Ovary (tissue), 9 donors: Measurements from ENCODE around the gene HK1. TPM values are rescaled to one million over a fixed set of nuclear protein-coding genes. Genes with fewer than 3 reads are reported as not detected.
"Not testable (repeated sequence)": the region's sequence is repeated elsewhere in the genome, so short reads cannot be mapped to it uniquely, and the experiment has no call there.

Source experiments
- DNase-seq, 5 donors: peaks; one replicate each; pipeline ENCODE4 v3.0.0-alpha.2; 2019 to 2020
- H3K27ac ChIP-seq, 2 donors: fragments of 200-600 bp; one replicate each; pipeline versions ENCODE4 v1.5.1 to v1.8.0; 2019 to 2022
- H3K27me3 ChIP-seq: fragments of 200-600 bp; one replicate; pipeline ENCODE4 v1.8.0; 2022
- H3K36me3 ChIP-seq: fragments of 200-600 bp; sonication (generic); one replicate; pipeline ENCODE4 v1.5.1; 2019
- H3K4me1 ChIP-seq: one replicate; pipeline ENCODE4 v1.8.1; 2013; ENCODE audit warnings: mild to moderate bottlenecking, moderate library complexity; ENCODE audit not compliant: insufficient read depth
- H3K4me3 ChIP-seq: fragments of 200-600 bp; sonication (generic); one replicate; pipeline ENCODE4 v1.5.1; 2017
- H3K9me3 ChIP-seq, 2 donors: fragments of 200-600 bp in 1 of 2; sonication (generic) in 1 of 2; one replicate each; pipeline versions ENCODE4 v1.5.1 to v1.8.1; 2013 to 2019; ENCODE audit warnings: mild to moderate bottlenecking in 1 of 2, moderate library complexity in 1 of 2
- CTCF ChIP-seq, 3 donors: fragments of 450-650 bp in 2 of 3; fragments of 200-600 bp in 1 of 3; IDR thresholded peaks; one replicate each; pipeline versions ENCODE4 v1.5.1 to v1.8.0; 2016 to 2022; ENCODE audit warnings: antibody characterized with exemption in 3 of 3, mild to moderate bottlenecking in 1 of 3
- EP300 ChIP-seq: sonication (generic); formaldehyde crosslinking; IDR thresholded peaks from one replicate; pipeline ENCODE4 v1.6.1; 2017; ENCODE audit warnings: antibody characterized with exemption
- POLR2A ChIP-seq: fragments of 450-650 bp; IDR thresholded peaks from one replicate; pipeline ENCODE4 v1.6.1; 2017; ENCODE audit warnings: antibody characterized with exemption, mild to moderate bottlenecking, moderate library complexity
- WGBS, 3 donors: extraction: QIAGEN DNeasy Blood & Tissue Kit in 1 of 3; methylation state at CpG; one replicate each; pipeline versions ENCODE4 v1.1.5 to v1.1.7; 2013 to 2017; 5-methylcytosine and 5-hydroxymethylcytosine counted together
- intact Hi-C, 4 donors: fragments of 100-400 bp; cut with DNase I; formaldehyde crosslinking; loops; one replicate each; pipeline versions ENCODE4 v1.11.0 to v1.15.1; 2022 to 2023
- polyA plus RNA-seq, 2 donors: library from polyadenylated mRNA; stranded (reverse); fragments of 200-250 nt in 1 of 2; fragments of 350-450 nt in 1 of 2; fragmentation: Illumina TruSeq in 1 of 2; extraction: RNeasy Lipid Tissue Mini Kit (QIAGEN cat#74804) in 1 of 2; gene quantifications; one replicate each; pipeline ENCODE4 v1.2.3, GENCODE V29; 2013 to 2014
- total RNA-seq, 7 donors: library from RNA; depleted of rRNA in 2 of 7; stranded (reverse); fragments of >200 nt in 2 of 7; fragmentation: NEBNext Ultra II Directional in 3 of 7; extraction: Animal tissue kit (Norgen Biotek cat#: 25700) in 3 of 7; gene quantifications; one replicate each; pipeline versions ENCODE4 v1.1.0 to v1.2.4, GENCODE V29; 2016 to 2023
- donor health status: DM: no; HTN: no; CAD: no; lungs with moderate emphysema.
- donor health status: DM: no; HTN: no; CAD: no.
- donor health status: Bipolar disorder and iron deficiency.
- donor health status: DM: yes; HTN: yes; CAD: no.
- donor health status: DM: no; HTN: no; CAD: no.
- donor health status: DM: yes; HTN: yes; CAD: no.

The HK1 gene
- total and polyA plus RNA-seq, 9 donors = 12.8 to 63.1 (median 35.8) TPM

DNA sequence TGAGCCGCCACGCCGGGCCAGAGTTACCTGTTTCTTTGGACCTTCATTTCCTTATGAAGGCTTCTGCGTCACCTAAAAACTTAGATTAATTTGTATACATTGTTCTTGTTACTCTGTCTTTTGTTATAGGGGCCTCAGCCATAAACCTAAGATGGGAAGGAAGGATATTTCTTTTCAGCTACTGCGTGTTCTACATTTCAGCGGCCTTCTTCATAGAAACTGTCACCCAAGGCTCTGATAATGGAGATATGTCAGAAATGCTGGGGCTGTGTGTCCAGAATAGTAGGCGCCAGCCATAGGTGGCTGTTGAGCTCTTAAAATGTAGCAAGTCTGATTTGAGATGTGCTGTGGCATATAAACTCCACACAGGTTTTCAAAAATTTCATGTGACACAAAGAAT lies 52.9 kb downstream of the HK1 start:
- intact Hi-C loops = no loop called here
- no peak overlapping the region for H3K4me3 ChIP-seq
- H3K36me3 ChIP-seq = no peaks in the 10 kb centered on the region
- no peaks in the 10 kb centered on the region for H3K9me3 ChIP-seq
- H3K27me3 ChIP-seq = no peaks in the 10 kb centered on the region
- H3K4me1 ChIP-seq = peaks cover 18% of the 10 kb centered on the region
- DNase-seq = no peak
- no peak overlapping the region for H3K27ac ChIP-seq
- TF ChIP-seq CTCF (IDR thresholded peaks at IDR 0.05) (no peak), POLR2A (no peak), EP300 (no peak)
- WGBS, 3 donors = 94 to 96% (median 95%) methylated on average over 7 of the region's 7 CpGs

DNA sequence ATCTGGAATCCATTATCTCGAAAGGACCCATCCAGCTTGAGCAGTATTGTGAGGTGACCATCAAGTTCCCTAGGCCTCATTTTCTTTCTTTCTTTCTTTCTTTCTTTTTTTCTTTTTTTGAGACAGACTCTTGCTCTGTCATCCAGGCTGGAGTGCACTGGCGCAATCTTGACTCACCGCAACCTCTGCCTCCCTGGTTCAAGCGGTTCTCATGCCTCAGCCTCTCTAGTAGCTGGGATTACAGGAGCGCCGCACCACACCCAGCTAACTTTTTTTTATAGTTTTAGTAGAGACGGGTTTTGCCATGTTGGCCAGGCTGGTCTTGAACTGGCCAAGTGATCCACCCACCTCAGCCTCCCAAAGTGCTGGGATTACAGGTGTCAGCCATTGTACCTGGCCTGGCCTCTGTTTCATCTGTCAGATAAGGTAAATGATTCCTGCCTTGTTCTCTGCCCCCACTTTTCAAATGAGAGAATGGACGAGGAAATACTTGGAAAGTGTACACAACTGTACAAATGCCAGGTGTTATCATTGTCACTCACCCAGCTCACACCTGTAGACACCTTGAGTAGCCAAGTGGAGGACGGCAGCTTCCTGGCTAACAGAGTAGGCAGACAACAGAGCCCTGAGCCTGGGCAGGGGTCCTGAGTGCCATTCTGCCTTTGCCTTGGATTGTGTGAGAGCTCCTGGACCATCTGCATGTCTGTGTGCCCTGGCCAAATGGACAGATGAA lies 54.1 kb downstream of the HK1 start:
- H3K36me3 ChIP-seq = no peaks in the 10 kb centered on the region
- WGBS, 3 donors = 87 to 95% (median 88%) methylated on average over 9 of the region's 9 CpGs
- no peaks in the 10 kb centered on the region for H3K27me3 ChIP-seq
- H3K4me1 ChIP-seq = peaks cover 18% of the 10 kb centered on the region
- DNase-seq = no peak
- intact Hi-C loops = no loop called here
- H3K9me3 ChIP-seq = no peaks in the 10 kb centered on the region
- TF ChIP-seq EP300 (no peak), CTCF (IDR thresholded peaks at IDR 0.05) (no peak), POLR2A (no peak)
- H3K27ac ChIP-seq = no peak overlapping the region
- H3K4me3 ChIP-seq = no peak overlapping the region

GRCh38 chr10:69333205-69333604 lies 54.9 kb downstream of the HK1 start:
- Histone ChIP-seq H3K27ac (no peak overlapping the region), H3K4me1 (peaks cover 22% of the 10 kb centered on the region), H3K27me3 (no peaks in the 10 kb centered on the region), H3K4me3 (no peak overlapping the region), H3K36me3 (no peaks in the 10 kb centered on the region), H3K9me3 (no peaks in the 10 kb centered on the region)
- TF ChIP-seq EP300 (no peak), POLR2A (no peak), CTCF (IDR thresholded peaks at IDR 0.05) (no peak)
- no peak for DNase-seq
- intact Hi-C loops = no loop called here
- 50 to 62% (median 53%) methylated on average over 3 of the region's 3 CpGs for WGBS, 3 donors

DNA sequence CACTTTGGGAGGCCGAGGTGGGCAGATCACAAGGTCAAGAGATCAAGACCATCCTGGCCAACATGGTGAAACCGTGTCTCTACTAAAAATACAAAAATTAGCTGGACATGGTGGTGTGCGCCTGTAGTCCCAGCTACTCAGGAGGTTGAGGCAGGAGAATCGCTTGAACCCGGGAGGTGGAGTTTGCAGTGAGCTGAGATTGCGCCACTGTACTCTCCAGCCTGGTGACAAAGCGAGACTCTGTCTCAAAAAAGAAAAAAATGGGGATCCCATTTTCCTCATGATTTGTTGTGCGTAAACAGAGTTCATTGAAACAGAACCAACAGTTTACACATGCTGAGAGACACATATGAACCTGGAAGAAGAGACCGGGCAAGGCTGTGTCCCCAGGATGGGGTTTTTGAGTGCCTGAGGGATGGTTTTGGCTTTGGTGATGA lies 55.6 kb downstream of the HK1 start:
- H3K9me3 ChIP-seq, H3K36me3 ChIP-seq, H3K27ac ChIP-seq, DNase-seq, intact Hi-C loops, H3K27me3 ChIP-seq, H3K4me3 ChIP-seq: not testable (repeated sequence)
- WGBS, 3 donors = 95 to 96% (median 96%) methylated on average over 9 of the region's 9 CpGs
- H3K4me1 ChIP-seq = peaks cover 22% of the 10 kb centered on the region

GRCh38 chr10:69334302-69335062 lies 56.2 kb downstream of the HK1 start:
- WGBS, 3 donors = 83 to 86% (median 83%) methylated on average over 19 of the region's 19 CpGs
- no peaks in the 10 kb centered on the region for H3K36me3 ChIP-seq
- intact Hi-C loops = no loop called here
- DNase-seq = no peak
- H3K4me1 ChIP-seq = peaks cover 22% of the 10 kb centered on the region
- TF ChIP-seq CTCF (IDR thresholded peaks at IDR 0.05) (no peak), EP300 (no peak), POLR2A (no peak)
- no peaks in the 10 kb centered on the region for H3K27me3 ChIP-seq
- H3K9me3 ChIP-seq = no peaks in the 10 kb centered on the region
- peak overlapping the region; percentile 16 to 30 for H3K27ac ChIP-seq
- no peak overlapping the region for H3K4me3 ChIP-seq
